ENCODE data around the gene RPS6KA2.

The RPS6KA2 gene

GRCh38 chr6:166656230-166657151 lies 29.4 kb upstream of the RPS6KA2 start:
- no peak overlapping the region for H3K4me3 ChIP-seq (ENCODE audit: low read length)
- TF ChIP-seq CTCF (conservative IDR thresholded peaks at IDR 0.05; ENCODE audit: low read depth, low read length): no peak
- DNase-seq (ENCODE audit: low read depth): no peak

DNA sequence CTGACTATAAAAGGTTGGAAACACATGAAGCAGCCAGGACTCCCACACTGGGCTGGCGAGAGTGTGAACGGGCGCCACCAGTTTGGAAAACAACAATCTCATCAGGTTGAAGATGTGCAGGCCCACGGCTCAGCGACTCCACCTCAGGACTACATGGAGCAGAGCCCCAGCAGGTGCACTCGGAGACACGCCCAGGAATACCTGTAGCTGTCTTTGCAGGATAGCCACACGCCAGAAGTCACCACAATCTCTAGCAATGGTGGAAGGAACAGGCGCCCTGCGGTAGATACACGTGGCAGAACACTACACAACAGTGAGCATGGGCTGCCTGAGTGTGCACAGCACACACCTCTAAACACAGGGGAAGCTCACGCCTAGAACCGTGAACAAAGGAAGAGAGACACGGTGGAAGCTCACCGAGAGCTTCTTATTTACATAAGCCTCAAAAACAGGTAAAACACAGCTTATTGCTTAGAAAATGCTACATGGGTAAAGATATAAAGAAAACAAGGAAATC lies 28.7 kb upstream of the RPS6KA2 start:
- H3K4me3 ChIP-seq (ENCODE audit: low read length): no peak overlapping the region
- TF ChIP-seq CTCF (conservative IDR thresholded peaks at IDR 0.05; ENCODE audit: low read depth, low read length): no peak
- DNase-seq (ENCODE audit: low read depth): no peak

GRCh38 chr6:166655251-166655650 lies 28.2 kb upstream of the RPS6KA2 start:
- DNase-seq (ENCODE audit: low read depth): no peak
- TF ChIP-seq CTCF (conservative IDR thresholded peaks at IDR 0.05; ENCODE audit: low read depth, low read length): no peak
- H3K4me3 ChIP-seq (ENCODE audit: low read length): no peak overlapping the region

DNA sequence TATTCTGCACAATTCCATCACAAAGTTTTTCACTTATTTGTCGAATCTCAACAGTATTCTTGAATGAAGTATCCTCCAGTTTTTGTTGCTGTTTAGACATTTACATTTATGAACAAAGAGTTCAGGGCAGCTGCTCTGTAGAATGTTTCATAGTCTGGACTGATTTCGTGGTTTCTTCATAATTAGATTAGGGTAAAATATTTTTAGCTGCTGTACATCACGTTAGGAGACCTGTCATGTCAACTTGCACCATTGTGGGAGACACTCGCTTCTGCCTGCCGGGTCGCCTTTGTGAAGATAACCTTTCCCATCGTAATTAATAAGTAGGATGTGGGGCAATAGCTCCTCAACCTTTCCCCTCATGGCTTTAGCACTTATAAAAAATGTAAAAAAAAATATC lies 27.5 kb upstream of the RPS6KA2 start:
- H3K4me3 ChIP-seq (ENCODE audit: low read length): no peak overlapping the region
- DNase-seq (ENCODE audit: low read depth): no peak
- no peak for TF ChIP-seq CTCF (conservative IDR thresholded peaks at IDR 0.05; ENCODE audit: low read depth, low read length)

DNA sequence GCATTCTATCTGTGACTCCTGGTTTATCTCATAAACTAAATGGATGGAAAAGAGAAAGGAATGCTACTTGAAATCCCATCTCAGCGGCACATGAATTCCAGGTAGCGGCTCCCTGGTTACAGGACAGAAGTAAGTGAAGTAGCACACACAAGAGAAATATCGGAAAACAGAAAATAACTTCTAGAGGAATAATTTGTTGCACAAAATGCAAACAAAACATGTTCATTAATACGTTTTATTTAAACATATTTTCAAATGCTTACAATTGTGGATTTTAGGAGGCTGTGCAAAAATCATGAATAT lies 26.5 kb upstream of the RPS6KA2 start:
- no peak overlapping the region for H3K4me3 ChIP-seq (ENCODE audit: low read length)
- no peak for TF ChIP-seq CTCF (conservative IDR thresholded peaks at IDR 0.05; ENCODE audit: low read depth, low read length)
- DNase-seq (ENCODE audit: low read depth): no peak

GRCh38 chr6:166650824-166651807 lies 24.1 kb upstream of the RPS6KA2 start:
- TF ChIP-seq CTCF (conservative IDR thresholded peaks at IDR 0.05; ENCODE audit: low read depth, low read length): no peak
- H3K4me3 ChIP-seq (ENCODE audit: low read length): no peak overlapping the region
- no peak for DNase-seq (ENCODE audit: low read depth)

Data from retinal pigment epithelial cell (primary cell).